DND-41 (cell line): Measurements from ENCODE around the gene SYTL4.

Experiments used
- EZH2 ChIP-seq: IDR thresholded peaks from 3 replicates; pipeline ENCODE4 v1.6.1; 2012; ENCODE audit warnings: borderline replicate concordance, low read depth, mild to moderate bottlenecking, moderate library complexity, low read length, inconsistent platforms; ENCODE audit not compliant: severe bottlenecking
- TF ChIP-seq, protein P1 (sequence below): IDR thresholded peaks from 2 replicates; pipeline ENCODE4 v1.5.1; 2012; ENCODE audit warnings: borderline replicate concordance, low read length, moderate library complexity, mild to moderate bottlenecking; ENCODE audit not compliant: poor library complexity, severe bottlenecking; ENCODE audit errors: extremely low read depth

DNA sequence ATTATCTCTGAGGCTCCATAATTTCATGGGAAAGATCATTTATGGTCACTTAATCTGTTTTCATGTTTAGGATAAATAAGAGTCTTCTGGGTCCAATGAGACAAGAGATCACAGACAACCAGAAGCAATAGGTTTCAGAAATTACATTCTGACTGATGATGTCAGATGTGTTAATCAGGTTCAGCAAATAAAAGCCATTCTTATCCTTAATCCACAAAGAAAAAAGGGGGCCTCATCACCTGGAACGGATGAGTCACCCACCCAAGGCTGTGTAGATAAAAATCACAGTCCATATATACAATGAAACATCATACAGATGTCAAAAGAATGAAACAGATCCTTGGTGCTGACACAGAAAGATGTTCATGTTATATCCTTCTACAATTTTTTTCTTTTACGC lies 36.6 kb downstream of the SYTL4 start:
- TF ChIP-seq, protein P1, sequence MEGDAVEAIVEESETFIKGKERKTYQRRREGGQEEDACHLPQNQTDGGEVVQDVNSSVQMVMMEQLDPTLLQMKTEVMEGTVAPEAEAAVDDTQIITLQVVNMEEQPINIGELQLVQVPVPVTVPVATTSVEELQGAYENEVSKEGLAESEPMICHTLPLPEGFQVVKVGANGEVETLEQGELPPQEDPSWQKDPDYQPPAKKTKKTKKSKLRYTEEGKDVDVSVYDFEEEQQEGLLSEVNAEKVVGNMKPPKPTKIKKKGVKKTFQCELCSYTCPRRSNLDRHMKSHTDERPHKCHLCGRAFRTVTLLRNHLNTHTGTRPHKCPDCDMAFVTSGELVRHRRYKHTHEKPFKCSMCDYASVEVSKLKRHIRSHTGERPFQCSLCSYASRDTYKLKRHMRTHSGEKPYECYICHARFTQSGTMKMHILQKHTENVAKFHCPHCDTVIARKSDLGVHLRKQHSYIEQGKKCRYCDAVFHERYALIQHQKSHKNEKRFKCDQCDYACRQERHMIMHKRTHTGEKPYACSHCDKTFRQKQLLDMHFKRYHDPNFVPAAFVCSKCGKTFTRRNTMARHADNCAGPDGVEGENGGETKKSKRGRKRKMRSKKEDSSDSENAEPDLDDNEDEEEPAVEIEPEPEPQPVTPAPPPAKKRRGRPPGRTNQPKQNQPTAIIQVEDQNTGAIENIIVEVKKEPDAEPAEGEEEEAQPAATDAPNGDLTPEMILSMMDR, result no peak
- TF ChIP-seq EZH2, result no peak
